T-helper 2 cell treated with Interferon-gamma antibody and Interleukin-4, amounts not matched to agents 100 ng/mL and 5 ng/mL, for 36 hours (primary cell): ENCODE data around the gene HOXB3. TPM values are rescaled to one million over a fixed set of nuclear protein-coding genes. Genes with fewer than 3 reads are reported as not detected.

Experiments
- intact Hi-C: fragments of 100-400 bp; cut with micrococcal nuclease; formaldehyde crosslinking; loops from one replicate; pipeline ENCODE4 v1.15.1; 2023
- total RNA-seq: library from RNA; stranded (reverse); gene quantifications from 2 replicates; pipeline ENCODE4 v1.2.3, GENCODE V29; 2022

HOXB3 gene
- total RNA-seq, 1 donor from 2014 or later: 10.0 TPM

DNA sequence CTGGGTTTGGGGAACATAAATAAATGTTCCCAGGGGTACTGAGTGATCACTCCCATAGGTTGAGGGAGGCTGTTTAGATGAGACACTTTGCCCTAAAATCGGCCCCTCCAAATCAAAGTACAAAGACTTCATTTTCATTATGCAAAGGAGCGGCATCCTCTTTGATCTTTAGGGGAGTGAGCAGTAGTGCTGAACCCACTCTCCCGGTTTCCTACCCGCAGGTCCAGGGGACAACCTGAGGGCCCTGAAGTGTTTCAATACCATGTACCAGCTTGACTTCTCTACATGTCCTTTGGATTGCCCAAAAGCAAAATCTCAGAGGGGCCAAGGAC lies 11.1 kb upstream of the HOXB3 start:
- intact Hi-C loops: no loop called here

DNA sequence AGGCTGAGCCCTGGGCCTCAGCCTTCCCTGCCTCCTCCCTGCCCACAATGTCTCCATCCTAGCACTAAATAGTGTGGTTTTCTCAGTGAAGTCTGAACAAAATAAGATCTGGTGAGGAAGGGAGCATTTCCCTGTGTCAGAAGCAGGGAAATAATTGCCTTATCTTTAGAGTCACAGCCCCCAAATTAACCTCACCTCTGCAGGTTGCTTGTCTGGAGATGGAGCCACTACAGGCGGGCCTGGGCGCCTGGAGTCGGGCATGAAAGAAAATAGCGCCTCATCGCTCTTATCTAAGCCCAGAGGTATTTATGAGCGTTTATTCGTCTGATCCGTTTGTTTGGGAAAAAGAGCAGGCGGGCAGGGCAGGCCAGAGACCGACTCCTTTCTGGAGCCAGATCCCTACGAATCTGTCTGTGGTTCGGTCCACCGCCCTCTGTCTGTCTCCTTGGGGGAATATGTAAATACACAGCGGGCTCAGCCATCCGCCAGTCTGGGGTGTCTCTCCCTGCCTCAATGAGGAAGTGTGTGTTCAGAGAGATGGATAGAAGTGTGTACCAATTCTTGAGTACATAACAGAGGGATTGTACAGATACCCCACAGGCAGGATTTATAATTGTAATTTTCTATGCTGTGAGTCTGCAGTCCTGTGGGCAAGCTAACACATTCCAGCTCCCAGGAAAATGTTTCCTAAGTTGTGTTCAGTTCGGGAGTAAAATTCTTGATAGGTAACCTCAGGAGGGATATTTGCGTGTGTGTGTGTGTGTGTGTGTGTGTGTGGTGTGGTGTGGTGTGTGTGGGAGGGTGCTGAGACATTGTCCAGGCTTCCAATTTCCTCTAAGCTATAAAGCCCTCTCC lies 10.4 kb upstream of the HOXB3 start:
- intact Hi-C loops: no loop called here

DNA sequence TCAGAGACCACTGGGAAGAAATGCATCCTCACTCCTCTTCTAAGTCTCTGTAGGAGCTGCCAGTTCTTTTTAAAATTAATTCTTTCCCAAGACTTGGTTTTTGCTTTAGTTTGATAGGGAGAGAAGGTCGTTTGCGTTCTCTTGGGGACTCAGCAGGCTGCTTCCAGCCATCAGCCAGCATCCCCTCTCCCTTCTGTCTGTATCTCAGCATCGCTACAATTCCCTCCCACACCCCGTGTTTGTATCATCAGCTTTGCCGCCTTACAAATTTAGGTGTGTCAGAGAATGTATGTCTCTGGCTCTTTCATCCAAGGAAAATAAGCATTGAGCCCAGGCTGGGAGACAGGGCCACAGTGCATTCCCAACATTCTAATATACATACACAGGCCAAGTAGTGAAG lies 9.3 kb upstream of the HOXB3 start:
- intact Hi-C loops: loop anchor here (10.0 kb wide), 2 partner anchors 295 to 445 kb away; no protein-coding TSS in a partner anchor

DNA sequence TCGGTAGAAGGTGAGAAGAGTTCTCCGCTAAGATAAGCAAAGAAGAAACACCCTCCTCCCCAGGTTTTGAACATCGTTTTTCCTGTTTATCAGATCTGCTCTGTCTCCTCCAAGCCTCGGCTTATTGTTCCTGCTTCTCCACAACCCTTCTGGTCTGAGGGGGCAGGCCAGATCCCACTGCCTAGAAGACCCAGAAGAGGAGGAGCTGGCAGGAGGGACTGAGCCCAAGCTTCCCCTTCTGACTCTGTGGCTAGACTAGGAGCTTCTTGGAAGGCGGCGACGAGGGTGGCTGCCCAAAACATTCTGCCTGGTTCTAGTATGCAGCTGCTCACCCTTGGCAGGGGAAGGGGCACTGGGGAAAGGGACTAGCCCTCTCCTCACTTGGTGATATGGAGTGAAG lies 8.7 kb upstream of the HOXB3 start:
- intact Hi-C loops: loop anchor here (10.0 kb wide), 2 partner anchors 294 to 444 kb away; no protein-coding TSS in a partner anchor

DNA sequence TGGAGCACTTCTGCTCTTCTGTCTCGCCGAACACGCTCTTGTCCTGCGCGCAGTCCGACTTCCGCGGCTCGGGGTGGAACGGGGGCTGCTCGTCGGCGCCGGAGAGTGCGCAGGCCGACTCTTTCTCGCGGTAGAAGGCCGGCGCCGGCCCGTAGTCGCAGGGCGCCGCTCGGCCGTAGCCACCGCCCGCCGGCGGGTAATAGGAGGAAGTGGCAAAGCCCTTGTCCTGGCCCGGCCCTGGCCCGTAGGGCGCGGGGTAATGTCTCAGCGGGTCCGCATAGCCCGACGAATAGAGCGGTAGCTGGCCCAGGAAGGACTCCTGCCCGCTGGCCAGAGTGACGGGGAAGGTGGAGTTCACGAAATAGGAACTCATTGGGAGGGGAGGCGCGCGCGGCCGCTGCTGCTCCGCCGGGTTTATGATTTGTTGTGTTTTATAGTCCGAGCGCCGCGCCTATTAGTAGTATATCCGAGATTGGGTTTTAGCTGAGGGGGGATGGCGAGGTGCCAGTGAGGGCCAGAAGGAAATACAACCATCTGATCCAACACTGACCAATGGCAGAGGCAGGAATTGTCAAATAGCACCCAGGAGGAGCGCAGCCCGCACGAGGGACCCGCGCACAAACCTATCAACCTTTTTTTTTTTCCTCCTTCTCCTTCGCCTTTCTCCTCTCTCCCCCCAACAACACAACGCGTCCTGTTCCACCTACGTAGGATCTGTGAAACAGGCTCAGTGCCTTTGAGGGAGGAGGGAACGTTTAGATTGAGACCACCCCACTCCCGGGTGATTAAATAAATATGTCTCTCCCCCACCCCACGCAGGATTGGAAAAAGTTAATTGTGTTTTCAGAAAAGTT lies 8.0 kb upstream of the HOXB3 start:
- intact Hi-C loops: loop anchor here (2.0 to 10.0 kb wide), 3 partner anchors 15 to 443 kb away; no protein-coding TSS in a partner anchor

DNA sequence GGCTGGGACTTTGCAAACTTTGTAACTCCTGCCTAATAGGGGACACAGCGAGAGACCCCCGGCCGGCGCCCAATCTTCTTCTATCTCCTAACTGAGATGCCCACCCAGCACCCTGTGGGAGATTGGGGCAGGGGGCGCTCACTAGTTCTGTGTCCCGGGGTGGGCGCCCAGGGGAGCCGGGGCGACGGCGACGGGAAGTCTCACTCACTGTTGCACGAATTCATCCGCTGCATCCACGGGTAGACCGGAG lies 7.4 kb upstream of the HOXB3 start:
- intact Hi-C loops: loop anchor here (2.0 to 10.0 kb wide), 3 partner anchors 15 to 443 kb away; no protein-coding TSS in a partner anchor

DNA sequence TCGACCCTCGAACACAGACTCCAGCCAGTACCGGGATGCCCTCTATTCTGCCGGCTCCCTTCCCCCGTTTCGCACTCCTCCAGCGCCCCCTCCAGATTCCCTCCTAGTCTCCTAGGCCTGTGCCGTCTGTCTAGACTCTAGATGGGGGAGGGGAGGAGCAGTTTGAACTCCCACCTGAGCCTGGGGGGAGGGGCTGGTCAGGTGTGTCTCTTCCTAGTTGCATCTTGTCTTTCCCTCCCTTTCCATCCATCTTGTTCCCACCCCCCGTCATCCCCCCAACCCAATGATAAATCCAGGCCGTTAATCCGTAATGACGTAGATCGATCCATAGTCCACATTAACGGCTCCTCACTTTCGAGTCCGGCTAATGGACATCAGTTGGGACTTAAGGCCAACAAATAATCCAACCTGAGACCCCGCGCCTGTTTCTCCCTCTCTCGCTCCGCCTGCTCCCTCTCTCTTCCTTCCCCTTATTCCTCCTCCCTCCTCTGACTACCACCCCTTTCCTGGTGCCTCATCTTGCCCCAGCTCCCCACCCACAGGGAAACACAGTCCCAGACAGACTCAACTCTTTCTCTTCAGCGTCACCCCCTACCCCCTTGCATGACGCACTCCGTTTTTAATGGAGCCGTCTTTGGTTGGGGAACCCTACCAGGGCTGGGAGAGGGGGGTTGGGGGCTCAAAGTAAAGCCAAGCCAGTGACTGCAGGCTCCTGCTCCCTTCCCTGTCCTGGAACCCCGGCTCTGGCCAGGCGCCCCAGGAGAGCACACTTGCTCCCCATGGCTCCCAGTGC lies 6.9 kb upstream of the HOXB3 start:
- intact Hi-C loops: loop anchor here (2.0 to 10.0 kb wide), 3 partner anchors 16 to 442 kb away; no protein-coding TSS in a partner anchor

DNA sequence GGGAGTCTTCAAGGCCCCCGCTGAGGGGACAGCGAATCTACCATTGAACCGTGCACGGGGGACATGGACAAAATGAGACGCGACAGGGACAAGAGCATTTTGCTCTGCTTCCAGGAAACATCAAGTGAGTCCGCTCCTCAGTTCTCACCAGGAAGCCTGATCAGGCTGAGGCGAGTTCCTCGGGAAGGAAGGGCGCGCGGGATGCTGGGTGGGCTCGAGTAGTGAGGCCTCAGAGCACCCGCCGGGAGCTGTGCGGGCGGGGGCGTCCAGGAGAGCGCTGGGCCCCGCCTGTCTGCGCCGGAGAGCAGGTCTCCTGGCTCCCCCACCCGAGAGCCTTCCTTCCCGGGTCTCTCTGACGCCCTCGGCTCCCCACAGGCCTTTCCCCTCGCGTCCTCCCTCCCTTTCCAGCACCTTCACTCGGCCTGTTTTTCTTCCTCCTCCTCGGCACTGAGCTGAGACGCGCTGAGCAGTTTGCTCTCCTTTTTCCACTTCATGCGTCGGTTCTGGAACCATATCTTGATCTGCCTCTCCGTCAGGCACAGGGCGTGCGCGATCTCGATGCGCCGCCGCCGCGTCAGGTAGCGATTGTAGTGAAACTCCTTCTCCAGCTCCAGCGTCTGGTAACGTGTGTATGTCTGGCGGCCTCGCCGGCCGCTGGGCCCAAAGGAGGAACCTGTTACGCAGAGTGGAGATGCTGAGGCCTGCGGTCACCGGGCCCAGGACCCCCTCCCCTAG lies 6.1 kb upstream of the HOXB3 start:
- intact Hi-C loops: loop anchor here (2.0 to 10.0 kb wide), 3 partner anchors 17 to 441 kb away; no protein-coding TSS in a partner anchor

DNA sequence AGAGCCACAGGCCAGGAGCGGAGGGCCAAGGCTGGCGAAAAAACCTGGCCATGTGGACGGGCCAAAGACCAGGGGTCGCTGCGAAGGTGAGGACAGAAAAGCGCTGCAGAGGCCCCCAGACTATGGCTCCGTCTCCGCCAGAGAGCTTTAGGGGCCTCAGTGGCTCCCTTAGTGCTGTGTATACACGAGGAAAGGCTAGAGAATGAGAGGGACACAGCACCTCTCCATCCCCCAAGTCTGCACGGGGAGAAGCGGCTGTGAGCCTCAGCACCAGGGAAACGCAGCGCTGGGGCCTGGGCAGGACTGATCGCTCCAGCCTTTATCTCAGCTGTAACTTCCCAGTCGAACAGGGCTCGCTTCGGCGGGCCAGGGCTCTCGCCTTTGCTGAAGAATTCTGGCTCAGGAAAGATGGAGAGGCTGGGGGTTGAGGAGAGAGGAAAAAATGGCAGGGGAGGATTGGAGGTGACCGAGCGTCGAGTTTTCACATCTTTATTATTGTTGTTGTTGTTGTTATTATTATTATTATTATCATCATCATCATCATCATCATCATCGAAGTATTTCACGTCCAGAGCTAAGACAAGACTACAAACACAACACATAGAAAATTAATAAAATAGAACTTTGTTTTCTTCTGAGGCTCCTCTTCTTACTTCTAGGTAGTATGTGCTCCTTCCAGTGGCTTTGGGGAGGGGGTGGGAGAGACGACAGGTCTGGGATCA lies 5.4 kb upstream of the HOXB3 start:
- intact Hi-C loops: loop anchor here (10.0 kb wide), 2 partner anchors 291 to 441 kb away; no protein-coding TSS in a partner anchor

DNA sequence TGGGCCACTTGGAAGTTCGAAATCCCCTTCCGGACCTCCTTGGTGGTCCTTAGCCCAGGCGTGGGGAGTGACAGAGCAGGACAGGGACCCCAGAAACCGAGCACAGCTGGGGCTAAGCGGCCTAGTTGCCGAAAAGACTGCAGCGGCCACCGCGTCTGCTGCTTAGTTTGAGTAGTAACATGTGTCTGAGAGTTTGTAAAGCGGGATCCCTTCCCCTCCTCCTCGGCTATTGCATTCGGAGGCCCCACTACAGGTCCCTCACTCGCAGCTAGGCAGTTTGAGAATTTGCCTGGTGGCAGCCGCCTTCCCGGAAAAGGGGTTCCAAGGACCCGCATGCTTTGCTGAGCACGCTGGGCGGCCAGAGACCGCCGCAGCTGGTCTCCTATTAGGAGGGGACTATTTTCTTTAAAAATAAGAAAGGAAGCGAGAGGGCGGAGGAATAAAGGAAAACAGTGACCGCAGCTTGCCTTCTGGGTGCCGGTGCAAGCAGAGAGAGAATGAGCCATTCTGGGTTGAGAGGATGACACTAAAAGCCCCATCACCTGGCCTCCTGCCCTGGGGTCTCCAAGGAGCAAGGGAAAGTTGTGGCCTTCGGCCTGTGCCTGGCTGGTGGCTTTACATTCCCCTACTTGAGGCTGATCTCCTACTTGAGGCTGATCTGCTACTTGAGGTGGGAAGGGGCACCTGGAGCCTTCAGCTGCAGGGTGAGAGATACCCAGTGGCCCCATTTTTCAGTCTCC lies 4.7 kb upstream of the HOXB3 start:
- intact Hi-C loops: loop anchor here (1.0 to 10.0 kb wide), 4 partner anchors 258 to 440 kb away; no protein-coding TSS in a partner anchor

DNA sequence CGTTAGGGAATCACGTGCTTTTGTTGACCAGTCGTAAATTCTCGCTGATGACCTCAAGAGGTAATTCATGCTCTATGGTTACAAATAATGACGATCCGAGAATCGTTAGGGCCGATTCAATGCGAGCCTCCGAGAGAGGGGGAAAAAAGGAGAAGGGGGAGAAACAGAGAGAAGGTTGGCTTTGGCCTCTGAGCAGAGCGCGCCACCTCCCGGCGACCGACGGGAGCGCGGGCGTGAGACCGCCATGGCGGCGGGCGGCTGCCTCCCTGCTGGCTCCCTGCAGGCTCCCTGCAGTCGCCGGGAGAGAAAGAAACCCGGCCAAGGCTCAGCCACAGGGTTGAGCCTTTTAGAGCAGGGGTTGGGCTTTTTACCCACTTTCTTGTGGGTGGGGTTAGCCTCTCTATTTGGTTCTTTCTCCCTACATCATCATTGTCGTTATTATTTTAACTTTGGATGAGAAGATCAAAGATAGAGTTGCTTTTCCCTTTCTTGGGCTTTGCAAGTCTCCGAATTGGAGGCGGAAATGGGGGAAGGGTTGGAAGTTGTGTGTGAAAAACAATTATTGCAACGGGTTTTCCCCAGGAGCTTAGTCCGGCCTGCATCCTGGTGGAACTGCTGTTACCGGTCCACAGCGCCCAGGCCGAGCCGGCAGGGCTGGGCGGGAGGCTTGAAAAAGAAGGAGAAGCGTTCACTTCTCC lies 3.9 kb upstream of the HOXB3 start:
- intact Hi-C loops: loop anchor here (1.0 to 10.0 kb wide), 4 partner anchors 258 to 439 kb away; no protein-coding TSS in a partner anchor

DNA sequence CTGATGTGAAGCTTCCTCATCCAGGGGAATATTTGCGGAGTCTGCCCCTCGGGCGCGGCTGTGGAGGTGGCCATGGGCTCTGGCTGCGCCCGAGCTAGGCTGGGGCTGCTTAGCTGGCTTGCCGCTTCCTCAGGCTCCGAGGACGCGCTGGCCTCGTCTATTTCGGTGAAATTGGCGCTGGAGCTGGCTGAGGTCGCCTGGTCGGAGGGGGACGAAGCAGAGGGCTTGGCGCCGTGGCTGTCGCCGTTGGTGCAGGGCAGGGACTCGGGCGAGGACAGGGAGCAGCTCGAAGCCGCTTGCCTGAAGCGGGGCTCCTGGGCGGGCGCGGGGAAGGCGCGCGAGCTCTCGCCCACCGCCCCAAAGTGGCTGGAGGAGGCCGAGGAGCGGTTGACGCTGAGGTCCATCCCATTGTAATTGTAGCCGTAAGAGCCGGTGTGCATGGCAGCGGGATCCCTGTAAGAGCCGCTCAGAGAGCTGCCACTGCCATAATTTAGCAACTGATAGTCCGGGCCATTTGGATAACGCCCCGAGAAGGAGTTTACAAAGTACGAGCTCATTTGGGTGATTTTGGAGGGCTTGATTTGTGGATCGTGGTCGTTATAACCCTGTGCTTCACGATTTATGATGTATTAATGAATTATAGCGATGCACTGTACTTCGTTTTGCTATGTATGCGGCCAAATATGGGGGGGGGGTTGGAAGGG lies 3.2 kb upstream of the HOXB3 start, which contains the start of gene HOXB5:
TSS of gene HOXB5 (minus strand) at position 654 of the 704 bp plus-strand sequence. CDS start at position 557, 97 bp downstream.
- intact Hi-C loops: loop anchor here (10.0 kb wide), 2 partner anchors 288 to 438 kb away; no protein-coding TSS in a partner anchor

DNA sequence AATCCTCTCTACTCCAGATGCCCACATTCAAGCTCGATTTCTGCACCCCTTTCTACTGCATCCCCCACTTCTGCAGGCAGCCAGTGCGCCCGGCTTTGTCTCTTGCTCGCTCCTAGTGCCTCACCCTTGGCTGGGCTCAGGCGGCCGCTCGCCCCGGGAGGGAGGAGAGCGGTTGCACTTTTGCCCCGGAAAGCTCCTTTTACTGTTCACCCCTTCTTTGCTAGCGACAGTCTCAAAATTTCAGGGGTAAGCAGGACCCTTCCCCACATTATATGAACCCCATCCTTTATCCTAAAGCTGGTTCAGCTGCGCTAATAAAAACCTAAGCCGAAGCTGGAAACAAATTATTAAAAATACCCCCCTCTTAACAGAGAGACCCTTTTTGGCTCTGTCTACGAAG lies 2.5 kb upstream of the HOXB3 start:
- intact Hi-C loops: loop anchor here (10.0 kb wide), 2 partner anchors 288 to 438 kb away; no protein-coding TSS in a partner anchor

DNA sequence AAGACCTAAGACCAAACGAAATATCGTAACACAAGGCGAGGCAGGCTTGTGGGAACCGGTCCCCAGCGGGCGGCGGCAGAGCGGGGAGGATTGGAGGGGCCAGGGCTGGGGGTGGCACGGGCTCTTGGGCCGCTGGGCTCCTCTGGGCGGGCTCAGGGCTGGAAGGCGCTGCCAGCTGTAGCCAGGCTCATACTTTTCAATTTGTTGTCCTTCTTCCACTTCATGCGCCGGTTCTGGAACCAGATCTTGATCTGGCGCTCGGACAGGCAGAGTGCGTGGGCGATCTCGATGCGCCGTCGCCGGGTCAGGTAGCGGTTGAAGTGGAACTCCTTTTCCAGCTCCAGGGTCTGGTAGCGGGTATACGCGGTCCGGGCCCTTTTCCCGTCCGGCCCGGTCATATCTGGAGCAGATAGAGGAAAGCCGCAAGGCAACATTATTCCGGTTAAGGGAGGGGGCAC lies 2.0 kb upstream of the HOXB3 start:
- intact Hi-C loops: loop anchor here (10.0 kb wide), 2 partner anchors 287 to 437 kb away; no protein-coding TSS in a partner anchor

DNA sequence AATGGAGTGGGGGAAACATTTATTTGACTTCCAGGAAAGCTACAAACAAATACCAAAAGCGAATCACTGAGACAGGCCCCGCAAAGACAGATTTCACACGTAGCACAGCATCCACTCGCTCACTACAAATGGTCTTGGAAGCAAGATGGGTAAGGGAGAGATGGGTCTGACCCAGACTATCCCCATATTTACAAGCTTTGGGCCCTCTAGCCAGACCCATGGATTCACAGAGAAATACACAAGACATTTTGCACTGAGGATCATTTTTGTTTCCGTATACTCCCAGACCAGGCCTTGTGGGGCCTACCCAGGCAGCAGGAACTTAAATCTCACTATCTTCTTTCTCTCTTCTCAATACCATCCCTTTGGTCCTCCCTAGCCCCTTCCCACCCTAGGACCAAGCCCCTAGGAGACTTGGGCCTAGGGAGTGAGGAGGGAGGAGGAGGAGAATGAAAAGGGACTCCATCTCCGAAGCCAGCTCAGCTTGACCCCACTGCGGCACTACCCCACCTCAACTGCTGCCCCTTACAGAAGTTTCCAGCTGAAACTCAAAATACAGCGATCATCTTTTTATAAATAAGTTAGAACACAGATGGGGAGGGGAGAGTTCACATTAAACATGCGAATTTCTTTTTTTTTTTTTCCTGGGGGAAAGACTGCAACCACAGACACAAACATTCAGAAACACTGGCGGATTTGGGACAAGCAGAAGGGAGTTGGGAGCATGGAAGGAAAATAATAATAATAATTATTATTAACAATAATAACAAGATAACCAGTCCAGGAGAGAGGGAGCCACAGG lies 1.4 kb upstream of the HOXB3 start:
- intact Hi-C loops: loop anchor here (10.0 kb wide), 2 partner anchors 287 to 437 kb away; no protein-coding TSS in a partner anchor

DNA sequence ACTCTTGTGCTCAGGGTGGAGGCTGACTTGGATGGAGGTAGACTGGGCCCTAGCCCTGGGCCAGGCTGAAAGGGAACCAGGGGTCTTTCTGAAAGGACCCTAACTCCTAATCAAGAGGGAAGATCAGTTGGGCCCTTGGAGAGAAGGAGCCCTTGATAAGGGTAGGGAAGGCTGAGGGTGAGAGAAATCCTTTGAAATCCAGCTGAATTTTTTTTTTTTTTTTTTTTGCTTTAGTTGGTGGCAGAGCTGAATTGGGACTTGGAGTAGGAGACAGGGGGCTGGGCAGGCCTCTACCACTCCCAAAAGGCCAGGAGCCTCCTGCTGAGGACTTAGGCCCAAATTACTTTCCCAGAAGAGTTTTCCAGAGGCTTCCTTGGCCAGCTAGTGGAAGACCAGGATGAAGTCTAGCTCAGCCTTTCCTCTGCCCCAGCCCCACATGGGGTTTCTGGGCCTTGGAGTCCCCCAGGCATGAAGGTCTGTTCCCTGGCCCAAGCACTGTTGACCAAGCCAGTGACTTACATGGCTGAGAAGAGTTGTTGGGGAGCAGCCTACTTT lies 643 bp upstream of the HOXB3 start:
- intact Hi-C loops: loop anchor here (10.0 kb wide), 2 partner anchors 286 to 436 kb away; no protein-coding TSS in a partner anchor
